ENCODE measurements around the gene SHISA5. TPM values are rescaled to one million over a fixed set of nuclear protein-coding genes. Genes with fewer than 3 reads are reported as not detected.

The SHISA5 gene
- total and polyA plus RNA-seq, 2 of the 8 experiments (the other 6 are each of a cell fraction or from before 2014, with no cell fraction given): 196 to 315 TPM

GRCh38 chr3:48431224-48432029 is 72.5 kb downstream of the SHISA5 start:
- WGBS, 2 experiments (ENCODE audit: extremely low coverage in 1 of 2, insufficient coverage in 1 of 2, insufficient read length in 1 of 2, insufficient replicate concordance in 2 of 2, low coverage in 1 of 2, low lambda C conversion rate in 2 of 2, missing lambda C conversion rate in 1 of 2): 91% methylated on average over 8 of the region's 8 CpGs; no CpG with 5 or more reads in 1 of the 2 experiments
- H3K4ac ChIP-seq (replicated peaks; ENCODE audit: insufficient read length, low read depth, low read length): no peak overlapping the region
- H2BK120ac ChIP-seq (replicated peaks; ENCODE audit: low read depth, low read length): no peak overlapping the region
- H3K18ac ChIP-seq (ENCODE audit: extremely low read depth, low read length): no peak overlapping the region
- H4K8ac ChIP-seq (ENCODE audit: extremely low read depth, insufficient read depth, low read length): no peak overlapping the region
- no peaks in the 10 kb centered on the region for H3K27me3 ChIP-seq (replicated peaks in 1 of 4; ENCODE audit: control insufficient read depth in 3 of 4, extremely low read depth in 1 of 4, insufficient read depth in 3 of 4, low read length in 3 of 4)
- H2BK5ac ChIP-seq (ENCODE audit: low read depth, low read length): 0 out of 2 replicates have a peak overlapping the region, but pooled peaks have one; percentile 91
- ChIA-PET POLR2A (ENCODE audit: partially characterized antibody) (interaction anchor here (1.0 to 31.5 kb wide), 7 partner anchors 9 to 190 kb away, joined by 3 to 650 read pairs (median 19); partner anchors contain the start of genes ATRIP, CCDC51, TMA7 and ZNF589), CTCF (ENCODE audit: partially characterized antibody) (interaction anchor here (0.7 to 7.7 kb wide), 19 partner anchors 9 to 237 kb away, joined by 3 to 220 read pairs (median 4); partner anchors contain the start of gene ATRIP)
- H4K5ac ChIP-seq (ENCODE audit: insufficient read length, low read depth, low read length): no peak overlapping the region
- TF ChIP-seq CHD2 (IDR thresholded peaks at IDR 0.05; ENCODE audit: low read length): no peak
- TF ChIP-seq ATF2 (IDR thresholded peaks at IDR 0.05; ENCODE audit: low read length): no peak
- no peak for TF ChIP-seq JUND (IDR thresholded peaks at IDR 0.05; ENCODE audit: low read length)
- no peak for TF ChIP-seq HDAC2 (IDR thresholded peaks at IDR 0.05; ENCODE audit: borderline replicate concordance in 1 of 2, low read depth in 2 of 2, low read length in 2 of 2)
- no peak for TF ChIP-seq RBBP5 (IDR thresholded peaks at IDR 0.05; ENCODE audit: borderline replicate concordance, low read depth, low read length)
- no peak for TF ChIP-seq PHF8 (conservative IDR thresholded peaks at IDR 0.05; ENCODE audit: low read depth, low read length)
- TF ChIP-seq TEAD4 (IDR thresholded peaks at IDR 0.05; ENCODE audit: low read depth, low read length): no peak
- TF ChIP-seq POLR2AphosphoS5 (IDR thresholded peaks at IDR 0.05; ENCODE audit: low read depth, low read length): no peak
- no peak for TF ChIP-seq NRF1 (IDR thresholded peaks at IDR 0.05; ENCODE audit: low read depth, low read length)
- no peak for TF ChIP-seq CEBPB (IDR thresholded peaks at IDR 0.05; ENCODE audit: low read depth, low read length)
- peaks cover 10% of the 10 kb centered on the region for H3K23me2 ChIP-seq (ENCODE audit: low read depth, low read length)
- no peak overlapping the region for H3K4me3 ChIP-seq (ENCODE audit: extremely low read depth in 1 of 4, insufficient read depth in 2 of 4, low read depth in 3 of 4, low read length in 4 of 4)
- no peak overlapping the region for H3K56ac ChIP-seq (replicated peaks; ENCODE audit: insufficient read length, low read depth, low read length)
- H3K4me1 ChIP-seq (replicated peaks in 1 of 4; ENCODE audit: control insufficient read depth in 3 of 4, insufficient read depth in 4 of 4, low read length in 3 of 4): peaks cover 7 to 25% (median 20%) of the 10 kb centered on the region in 4 experiments
- no peak overlapping the region for H4K91ac ChIP-seq (replicated peaks; ENCODE audit: insufficient read length, low read length)
- H3K9ac ChIP-seq (replicated peaks in 1 of 4; ENCODE audit: extremely low read depth in 1 of 4, low read depth in 3 of 4, low read length in 3 of 4): peak overlapping the region in 1 of 4 experiments; percentile 10; a peak in 1 of 7 replicates
- no peak overlapping the region for H3K14ac ChIP-seq (ENCODE audit: insufficient read length)
- no peak for DNase-seq (ENCODE audit: low read depth in 1 of 2, low spot score in 2 of 2)
- peaks cover 4 to 5% of the 10 kb centered on the region in 2 experiments for H4K20me1 ChIP-seq (replicated peaks in 1 of 2; ENCODE audit: control insufficient read depth in 1 of 2, insufficient read depth in 2 of 2, low read length in 2 of 2)
- peaks cover 4 to 26% (median 12%) of the 10 kb centered on the region in 4 experiments; a peak in 6 of 8 replicates for H3K36me3 ChIP-seq (ENCODE audit: control insufficient read depth in 2 of 4, insufficient read depth in 4 of 4, low read length in 3 of 4)
- no peak overlapping the region for H2AK5ac ChIP-seq (ENCODE audit: low read depth, low read length)
- no peak overlapping the region for H2AFZ ChIP-seq (ENCODE audit: low read length)
- H3K27ac ChIP-seq (ENCODE audit: low read depth, low read length): peak overlapping the region; percentile 76; the same call in 1 of the 2 replicates
- no peak overlapping the region for H2BK12ac ChIP-seq (ENCODE audit: low read depth, low read length)
- no peaks in the 10 kb centered on the region for H3K9me3 ChIP-seq (ENCODE audit: insufficient read depth in 2 of 2, low read depth in 1 of 2, low read length in 1 of 2)
- no peak overlapping the region for H2BK15ac ChIP-seq (ENCODE audit: low read length)
- no peak overlapping the region for H2BK20ac ChIP-seq (ENCODE audit: low read length)
- H3K23ac ChIP-seq (ENCODE audit: insufficient read length): no peak overlapping the region
- H3K79me1 ChIP-seq (ENCODE audit: low read depth, low read length): peaks cover 15% of the 10 kb centered on the region
- H3K4me2 ChIP-seq (ENCODE audit: insufficient read depth in 1 of 2, low read depth in 2 of 2, low read length in 2 of 2): no peak overlapping the region; a peak in 1 of 4 replicates
- no peak for FAIRE-seq
- H3K79me2 ChIP-seq (ENCODE audit: control insufficient read depth in 1 of 2, insufficient read depth in 2 of 2, low read length in 2 of 2): peaks cover 20 to 46% of the 10 kb centered on the region in 2 experiments

All from H1 (cell line).